ENCODE data around the gene DNAJB6. TPM values are rescaled to one million over a fixed set of nuclear protein-coding genes. Genes with fewer than 3 reads are reported as not detected.

DNAJB6 gene
- 100 to 1,000 TPM; 152 to 230 (median 185) TPM for total RNA-seq

DNA sequence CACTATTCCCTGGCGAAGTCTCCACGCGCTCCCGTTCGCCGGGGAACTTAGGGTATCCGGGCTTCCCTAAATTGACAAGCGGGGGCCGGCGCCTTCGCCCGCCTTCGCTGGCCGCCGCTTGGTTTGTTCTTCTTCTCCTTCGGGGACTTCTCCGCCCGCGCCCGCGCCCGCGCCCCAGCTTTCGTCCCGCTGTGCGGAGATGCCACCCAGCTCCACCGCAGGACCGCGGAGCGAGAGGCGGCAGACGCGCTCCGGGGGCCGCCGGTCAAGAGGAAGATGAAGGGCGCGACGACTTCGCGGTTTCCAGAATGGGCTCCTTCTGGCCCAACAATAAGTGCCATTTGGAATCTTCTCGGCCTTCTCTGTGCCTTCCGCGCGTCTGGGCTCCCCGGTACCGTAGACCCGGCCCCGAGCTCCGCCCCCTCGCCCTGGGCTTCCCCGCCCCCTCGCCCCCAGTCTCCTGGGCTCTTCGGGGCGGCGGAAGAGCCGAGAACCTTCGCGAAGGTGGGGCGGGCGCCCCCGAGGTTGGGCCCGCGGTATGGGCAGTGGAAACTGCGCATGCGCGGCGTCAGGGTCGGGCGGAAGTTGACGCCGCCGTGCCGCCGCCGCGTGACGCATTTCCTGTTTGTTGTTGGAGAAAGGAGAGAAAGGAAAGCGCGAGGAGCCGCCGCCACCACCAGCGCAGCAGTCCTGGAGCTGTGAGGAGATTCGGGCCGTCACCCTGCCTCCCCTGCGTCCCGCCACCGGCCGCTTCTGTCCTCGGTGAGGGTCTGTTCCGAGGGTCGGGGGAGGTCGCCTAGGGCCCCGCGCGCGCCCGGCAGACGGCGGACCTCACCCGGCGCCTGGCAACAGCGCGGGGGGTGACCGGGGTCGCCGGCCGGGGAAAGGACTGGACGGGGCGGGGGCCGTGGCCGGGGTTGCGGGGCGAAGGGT is at the start of gene DNAJB6:
DNAJB6 (plus strand) TSS at position 622 of the 933 bp plus-strand sequence. CDS start 21,569 bp downstream, outside the sequence.
- TF ChIP-seq POLR2A (IDR thresholded peaks at IDR 0.05) (peak; percentile 67 to 92), POLR2AphosphoS5 (IDR thresholded peaks at IDR 0.05) (peak; percentile 74 to 89 (median 78)), CTCF (IDR thresholded peaks at IDR 0.05) (no peak), EP300 (IDR thresholded peaks at IDR 0.05) (no peak)
- peaks cover 45% of the 10 kb centered on the region for H3K4me1 ChIP-seq
- peak within 1 kb of the TSS; percentile 72 for H3K4me3 ChIP-seq
- H3K27ac ChIP-seq: peak within 1 kb of the TSS; percentile 99
- under 1% methylated on average over 36 of the region's 114 CpGs for WGBS
- H3K27me3 ChIP-seq: no peaks in the 10 kb centered on the region
- H3K9me3 ChIP-seq: no peaks in the 10 kb centered on the region
- no peaks in the 10 kb centered on the region for H3K36me3 ChIP-seq
- peak; percentile 92 to 96 for DNase-seq (ENCODE audit: low spot score in 2 of 2)

DNA sequence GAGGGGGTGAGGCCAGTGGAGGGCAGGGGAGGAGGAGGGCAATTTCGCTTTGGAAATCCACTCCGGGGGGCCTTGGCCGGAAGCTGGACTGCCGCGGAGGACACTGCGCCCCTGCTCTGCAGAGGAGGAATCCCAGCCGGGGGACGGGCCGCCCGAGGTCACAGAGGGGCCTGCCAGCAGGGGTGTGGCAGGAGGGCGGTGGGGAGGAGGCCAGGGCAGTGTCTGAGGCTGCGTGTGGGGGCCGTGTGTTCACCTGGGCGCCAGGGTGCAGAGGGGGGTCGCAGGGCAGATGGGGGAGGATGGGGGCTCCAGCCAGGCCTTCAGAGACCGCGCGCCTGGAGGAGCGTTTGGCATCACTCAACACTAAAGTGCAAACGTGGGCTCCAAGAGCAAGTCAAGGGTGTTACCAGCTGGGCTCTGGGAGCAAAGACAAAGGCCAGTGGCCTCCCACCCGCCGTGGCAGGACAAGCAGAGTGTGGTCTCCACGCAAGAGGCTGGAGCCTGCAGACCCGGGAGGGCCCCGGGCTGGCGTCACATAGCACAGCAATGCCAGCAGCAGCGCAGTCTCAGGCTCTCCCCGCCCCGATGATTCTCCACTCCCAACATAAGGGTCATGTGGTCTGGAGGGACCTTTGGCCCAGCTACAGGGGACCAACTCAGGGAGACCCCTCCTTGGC is 45.3 kb upstream of the DNAJB6 start:
- H3K27ac ChIP-seq: peak overlapping the region; percentile 86
- no peak for DNase-seq (ENCODE audit: low spot score in 2 of 2)
- no peak for TF ChIP-seq EP300 (IDR thresholded peaks at IDR 0.05)

DNA sequence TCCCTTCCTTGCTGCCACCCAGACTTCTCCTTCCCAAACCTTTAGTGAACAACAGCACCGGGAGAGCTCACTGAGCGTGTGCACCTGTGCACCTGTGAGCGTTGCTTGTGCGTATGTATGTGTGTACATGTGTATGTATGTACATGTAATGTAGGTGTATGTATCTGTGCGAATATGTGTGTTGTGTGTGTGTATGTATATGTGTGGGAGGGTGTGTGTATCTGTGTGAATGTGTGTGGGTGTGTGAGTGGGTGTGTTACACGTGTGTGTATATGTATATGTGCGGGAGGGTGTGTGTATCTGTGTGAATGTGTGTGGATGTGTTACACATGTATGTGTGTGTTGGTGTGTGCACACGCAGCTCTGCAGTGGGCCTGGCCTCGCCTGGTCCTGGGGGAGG is 44.5 kb upstream of the DNAJB6 start:
- WGBS: 77% methylated on average over 9 of the region's 9 CpGs
- no peak overlapping the region for H3K4me3 ChIP-seq
- TF ChIP-seq POLR2AphosphoS5 (IDR thresholded peaks at IDR 0.05): no peak
- TF ChIP-seq POLR2A (IDR thresholded peaks at IDR 0.05): no peak
- TF ChIP-seq EP300 (IDR thresholded peaks at IDR 0.05): no peak
- TF ChIP-seq CTCF (IDR thresholded peaks at IDR 0.05): no peak
- no peaks in the 10 kb centered on the region for H3K27me3 ChIP-seq
- H3K36me3 ChIP-seq: no peaks in the 10 kb centered on the region
- DNase-seq (ENCODE audit: low spot score in 2 of 2): no peak
- H3K9me3 ChIP-seq: no peaks in the 10 kb centered on the region
- peak overlapping the region; percentile 86 for H3K27ac ChIP-seq
- H3K4me1 ChIP-seq: peaks cover 44% of the 10 kb centered on the region

More for the DNA sequence above, 45.3 kb upstream of the DNAJB6 start:
- Histone ChIP-seq H3K4me1 (peaks cover 50% of the 10 kb centered on the region), H3K4me3 (no peak overlapping the region), H3K36me3 (no peaks in the 10 kb centered on the region), H3K9me3 (no peaks in the 10 kb centered on the region), H3K27me3 (no peaks in the 10 kb centered on the region)
- WGBS: 85% methylated on average over 26 of the region's 29 CpGs

- Histone ChIP-seq H3K9me3 (no peaks in the 10 kb centered on the region), H3K27me3 (no peaks in the 10 kb centered on the region), H3K36me3 (no peaks in the 10 kb centered on the region), H3K4me3 (peak overlapping the region; percentile 27), H3K4me1 (peaks cover 43% of the 10 kb centered on the region), H3K27ac (peak overlapping the region; percentile 86)
- no peak for DNase-seq (ENCODE audit: low spot score in 2 of 2)
- TF ChIP-seq POLR2A (IDR thresholded peaks at IDR 0.05) (peak in 1 of 2 donors; percentile 19), EP300 (IDR thresholded peaks at IDR 0.05) (no peak), CTCF (IDR thresholded peaks at IDR 0.05) (no peak), POLR2AphosphoS5 (IDR thresholded peaks at IDR 0.05) (peak in 1 of 3 donors; percentile 21)
- WGBS: 19% methylated on average over 5 of the region's 32 CpGs
These were observed 43.9 kb upstream of the DNAJB6 start for GRCh38 chr7:157292770-157293412.

- TF ChIP-seq POLR2AphosphoS5 (IDR thresholded peaks at IDR 0.05): no peak
- no peak for TF ChIP-seq CTCF (IDR thresholded peaks at IDR 0.05)
- TF ChIP-seq POLR2A (IDR thresholded peaks at IDR 0.05): no peak
- 55% methylated on average over 11 of the region's 13 CpGs for WGBS
- Histone ChIP-seq H3K27ac (peak overlapping the region; percentile 86), H3K4me1 (peaks cover 40% of the 10 kb centered on the region), H3K27me3 (no peaks in the 10 kb centered on the region), H3K4me3 (peak overlapping the region; percentile 27), H3K36me3 (no peaks in the 10 kb centered on the region), H3K9me3 (no peaks in the 10 kb centered on the region)
- DNase-seq (ENCODE audit: low spot score in 2 of 2): no peak
These were observed 43.4 kb upstream of the DNAJB6 start for GRCh38 chr7:157293413-157293788.

All from suprapubic skin (tissue), 4 donors.